GM06990 (cell line): ENCODE measurements around the gene LBH.

ENCODE experiments used
- DNase-seq: peaks from one replicate; pipeline ENCODE4 v3.0.0-alpha.2; 2011; ENCODE audit not compliant: insufficient read length; ENCODE audit errors: extremely low read depth
- H3K27me3 ChIP-seq: replicated peaks from 2 replicates; pipeline ENCODE4 v1.6.0; 2011; ENCODE audit warnings: low read length; ENCODE audit not compliant: control insufficient read depth, insufficient read depth
- H3K36me3 ChIP-seq: 2 replicates; pipeline ENCODE4 v1.5.1; 2011; ENCODE audit warnings: low read length; ENCODE audit not compliant: control insufficient read depth, insufficient read depth
- H3K4me3 ChIP-seq: replicated peaks from 2 replicates; pipeline ENCODE4 v1.5.1; 2011; ENCODE audit warnings: low read depth, mild to moderate bottlenecking, control low read depth, low read length
- TF ChIP-seq, protein P1 (sequence below): IDR thresholded peaks from 2 replicates; pipeline ENCODE4 v1.5.1; 2011; ENCODE audit warnings: low read length, control low read depth, mild to moderate bottlenecking, inconsistent platforms; ENCODE audit not compliant: insufficient read depth, poor library complexity, severe bottlenecking

LBH gene

DNA sequence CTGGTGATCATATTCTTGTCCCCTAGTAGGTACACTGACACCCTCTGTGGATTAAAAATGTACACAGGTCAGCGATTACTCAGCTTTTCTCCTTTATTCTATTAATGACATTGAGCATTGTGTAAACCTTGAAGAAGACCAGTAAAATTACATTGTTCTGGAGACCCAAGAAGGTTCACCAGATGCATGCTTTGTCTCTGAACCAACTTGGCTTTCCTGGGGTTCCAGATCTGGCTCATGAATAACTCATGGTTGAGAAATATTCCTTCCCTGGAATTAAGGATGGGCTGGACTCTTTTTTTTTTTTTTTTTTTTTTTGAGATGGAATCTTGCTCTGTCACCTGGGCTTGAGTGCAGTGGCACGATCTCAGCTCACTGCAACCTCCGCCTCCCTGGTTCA is 11.9 kb downstream of the LBH start:
- H3K27me3 ChIP-seq: no peaks in the 10 kb centered on the region
- no peak overlapping the region for H3K4me3 ChIP-seq
- TF ChIP-seq, protein P1, sequence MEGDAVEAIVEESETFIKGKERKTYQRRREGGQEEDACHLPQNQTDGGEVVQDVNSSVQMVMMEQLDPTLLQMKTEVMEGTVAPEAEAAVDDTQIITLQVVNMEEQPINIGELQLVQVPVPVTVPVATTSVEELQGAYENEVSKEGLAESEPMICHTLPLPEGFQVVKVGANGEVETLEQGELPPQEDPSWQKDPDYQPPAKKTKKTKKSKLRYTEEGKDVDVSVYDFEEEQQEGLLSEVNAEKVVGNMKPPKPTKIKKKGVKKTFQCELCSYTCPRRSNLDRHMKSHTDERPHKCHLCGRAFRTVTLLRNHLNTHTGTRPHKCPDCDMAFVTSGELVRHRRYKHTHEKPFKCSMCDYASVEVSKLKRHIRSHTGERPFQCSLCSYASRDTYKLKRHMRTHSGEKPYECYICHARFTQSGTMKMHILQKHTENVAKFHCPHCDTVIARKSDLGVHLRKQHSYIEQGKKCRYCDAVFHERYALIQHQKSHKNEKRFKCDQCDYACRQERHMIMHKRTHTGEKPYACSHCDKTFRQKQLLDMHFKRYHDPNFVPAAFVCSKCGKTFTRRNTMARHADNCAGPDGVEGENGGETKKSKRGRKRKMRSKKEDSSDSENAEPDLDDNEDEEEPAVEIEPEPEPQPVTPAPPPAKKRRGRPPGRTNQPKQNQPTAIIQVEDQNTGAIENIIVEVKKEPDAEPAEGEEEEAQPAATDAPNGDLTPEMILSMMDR: no peak
- H3K36me3 ChIP-seq: peaks cover 10% of the 10 kb centered on the region
- DNase-seq: no peak

DNA sequence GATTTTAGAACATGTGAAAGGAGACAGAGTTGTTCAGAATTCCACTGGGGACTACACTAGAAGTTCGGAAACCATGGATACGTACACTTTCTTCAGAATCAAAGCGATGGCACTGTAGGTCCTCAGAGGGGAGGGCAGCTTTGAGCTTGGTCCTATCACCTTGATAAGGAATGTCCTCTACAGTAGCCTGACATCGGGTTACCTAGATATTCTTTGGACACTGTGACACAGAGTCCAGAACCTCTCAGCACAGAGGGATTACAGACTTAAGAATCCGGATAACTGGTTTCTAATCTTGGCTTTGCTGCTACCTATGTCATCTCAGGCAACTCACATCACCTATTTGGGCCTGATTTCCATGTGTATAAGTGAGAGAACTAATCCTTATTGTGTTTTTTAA is 14.0 kb downstream of the LBH start:
- no peak for DNase-seq
- TF ChIP-seq, protein P1: no peak
- no peaks in the 10 kb centered on the region for H3K27me3 ChIP-seq
- H3K4me3 ChIP-seq: no peak overlapping the region
- H3K36me3 ChIP-seq: no peaks in the 10 kb centered on the region

DNA sequence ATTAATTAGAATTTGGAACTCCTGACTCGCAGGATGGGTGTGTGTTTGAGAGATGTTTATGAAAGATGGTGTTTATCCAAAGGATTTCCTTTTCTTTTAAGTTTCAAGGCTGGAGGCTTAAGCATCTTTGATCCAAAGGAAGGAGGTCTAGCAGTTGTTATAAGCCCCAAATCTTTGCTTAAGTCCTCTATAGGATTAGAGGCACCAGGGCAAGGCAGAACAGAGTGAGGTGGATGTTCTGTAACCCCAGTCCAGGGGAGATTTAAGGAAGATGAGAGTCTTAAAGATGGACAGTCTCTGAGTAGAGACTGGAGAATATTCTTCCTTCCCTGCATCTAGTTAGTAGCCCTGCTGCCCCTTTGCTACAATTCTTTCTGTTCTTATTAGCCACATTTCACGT is 17.5 kb downstream of the LBH start:
- TF ChIP-seq, protein P1: no peak
- no peak for DNase-seq
- Histone ChIP-seq H3K36me3 (no peaks in the 10 kb centered on the region), H3K27me3 (no peaks in the 10 kb centered on the region), H3K4me3 (no peak overlapping the region)

DNA sequence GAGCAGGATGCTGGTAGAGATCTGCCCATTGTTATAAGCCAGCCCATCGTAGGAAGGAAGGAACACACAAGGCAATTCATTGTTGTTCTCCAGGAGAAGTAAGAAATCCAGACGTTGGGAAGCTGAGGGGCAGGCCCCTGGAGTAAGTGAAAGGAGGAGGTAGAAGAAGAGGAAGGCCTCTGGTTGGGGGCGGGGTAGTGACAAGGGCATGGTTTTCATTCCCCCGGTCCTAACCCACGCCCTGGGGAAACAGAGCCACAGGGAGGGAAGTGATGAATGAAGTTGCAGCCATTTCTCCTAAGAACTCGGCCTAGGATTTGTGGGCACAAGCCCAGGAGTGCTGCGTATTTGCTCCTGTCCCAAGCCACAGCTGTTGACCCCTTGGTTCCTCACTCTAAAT is 18.0 kb downstream of the LBH start:
- TF ChIP-seq, protein P1: no peak
- H3K4me3 ChIP-seq: no peak overlapping the region
- H3K27me3 ChIP-seq: no peaks in the 10 kb centered on the region
- no peak for DNase-seq
- no peaks in the 10 kb centered on the region for H3K36me3 ChIP-seq

DNA sequence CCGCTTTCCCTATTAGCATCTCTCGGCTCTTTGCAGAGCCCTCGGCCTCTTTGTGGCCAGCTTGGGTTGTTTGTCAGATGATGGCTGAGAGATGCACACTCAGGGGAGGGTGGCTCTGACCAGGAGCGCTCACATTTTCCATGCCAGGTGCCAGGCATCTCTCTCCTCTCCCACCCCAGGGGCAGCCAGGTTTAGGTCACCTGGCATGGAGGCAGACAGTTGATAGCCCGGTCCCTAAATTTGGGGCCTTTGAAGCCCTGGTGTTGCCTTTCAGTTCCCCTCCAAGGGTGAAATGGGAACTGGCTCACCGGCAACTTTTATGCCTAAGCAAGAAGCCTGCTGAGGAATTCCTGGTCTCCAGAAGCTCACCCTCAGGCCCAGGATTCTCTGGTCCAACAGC is 19.1 kb downstream of the LBH start:
- Histone ChIP-seq H3K27me3 (no peaks in the 10 kb centered on the region), H3K4me3 (no peak overlapping the region), H3K36me3 (no peaks in the 10 kb centered on the region; the same call in 1 of the 2 replicates)
- no peak for DNase-seq
- TF ChIP-seq, protein P1: no peak
